ENCODE data around the gene PRICKLE3. TPM values are rescaled to one million over a fixed set of nuclear protein-coding genes. Genes with fewer than 3 reads are reported as not detected.
A peak's percentile ranks its signal among the peaks of the same experiment; 100 is the strongest.
"Not testable (repeated sequence)": the region's sequence is repeated elsewhere in the genome, so short reads cannot be mapped to it uniquely, and the experiment has no call there.

The PRICKLE3 gene
- total RNA-seq, 4 donors from 2014 or later: 8.1 to 22.4 (median 9.6) TPM

GRCh38 chrX:49155243-49155899, 30.8 kb downstream of the PRICKLE3 start:
- no peaks in the 10 kb centered on the region for H3K36me3 ChIP-seq
- H3K9me3 ChIP-seq: no peaks in the 10 kb centered on the region
- peak overlapping the region in 1 of 3 donors; percentile 36 for H3K4me3 ChIP-seq (replicated peaks in 1 of 3)
- intact Hi-C loops (cut with DNase I): no loop called here
- no peak for TF ChIP-seq CTCF (IDR thresholded peaks at IDR 0.05)
- peak in 1 of 2 donors; percentile 29 for TF ChIP-seq POLR2A (IDR thresholded peaks at IDR 0.05)
- H3K27me3 ChIP-seq: no peaks in the 10 kb centered on the region
- DNase-seq: peak; percentile 63 to 67
- H3K4me1 ChIP-seq: no peaks in the 10 kb centered on the region
- WGBS, 2 donors: 3 to 7% methylated on average over 17 to 18 of the region's 18 CpGs
- peak overlapping the region; percentile 69 to 94 (median 90) for H3K27ac ChIP-seq

- H3K9me3 ChIP-seq: no peaks in the 10 kb centered on the region
- DNase-seq: no peak
- TF ChIP-seq CTCF (IDR thresholded peaks at IDR 0.05) (no peak), POLR2A (IDR thresholded peaks at IDR 0.05) (no peak)
- 100% methylated on average over 1 of the region's 1 CpG for WGBS, 2 donors
- intact Hi-C loops (cut with DNase I): no loop called here
- H3K4me1 ChIP-seq: no peaks in the 10 kb centered on the region
- H3K4me3 ChIP-seq (replicated peaks in 1 of 3): no peak overlapping the region
- H3K27ac ChIP-seq: no peak overlapping the region
- H3K36me3 ChIP-seq: no peaks in the 10 kb centered on the region
- no peaks in the 10 kb centered on the region for H3K27me3 ChIP-seq
Observed at GRCh38 chrX:49153467-49153866, 32.7 kb downstream of the PRICKLE3 start.

GRCh38 chrX:49149291-49149690, 36.9 kb downstream of the PRICKLE3 start:
- WGBS, 2 donors: 95 to 99% methylated on average over 10 to 14 of the region's 14 CpGs
- H3K36me3 ChIP-seq; intact Hi-C loops (cut with DNase I); H3K27me3 ChIP-seq; H3K9me3 ChIP-seq; H3K27ac ChIP-seq; DNase-seq; H3K4me1 ChIP-seq; H3K4me3 ChIP-seq (replicated peaks in 1 of 3): not testable (repeated sequence)

GRCh38 chrX:49148390-49149100, 37.6 kb downstream of the PRICKLE3 start:
- H3K27ac ChIP-seq, H3K27me3 ChIP-seq: not testable (repeated sequence)
- WGBS, 2 donors: 77 to 80% methylated on average over 3 to 21 of the region's 21 CpGs

GRCh38 chrX:49147936-49148335, 38.2 kb downstream of the PRICKLE3 start:
- Histone ChIP-seq H3K9me3 (no peaks in the 10 kb centered on the region), H3K36me3 (no peaks in the 10 kb centered on the region), H3K27me3 (no peaks in the 10 kb centered on the region), H3K4me1 (no peaks in the 10 kb centered on the region), H3K4me3 (replicated peaks in 1 of 3) (no peak overlapping the region), H3K27ac (no peak overlapping the region)
- WGBS, 2 donors: 96 to 97% methylated on average over 9 to 13 of the region's 13 CpGs
- intact Hi-C loops (cut with DNase I): no loop called here
- TF ChIP-seq POLR2A (IDR thresholded peaks at IDR 0.05): no peak
- no peak for DNase-seq

More at GRCh38 chrX:49148390-49149100, 37.6 kb downstream of the PRICKLE3 start:
- DNase-seq; H3K4me1 ChIP-seq; H3K36me3 ChIP-seq; intact Hi-C loops (cut with DNase I); H3K9me3 ChIP-seq; H3K4me3 ChIP-seq (replicated peaks in 1 of 3): not testable (repeated sequence)

- Histone ChIP-seq H3K27me3 (no peaks in the 10 kb centered on the region), H3K4me3 (replicated peaks in 1 of 3) (no peak overlapping the region), H3K27ac (no peak overlapping the region), H3K4me1 (no peaks in the 10 kb centered on the region), H3K9me3 (no peaks in the 10 kb centered on the region), H3K36me3 (no peaks in the 10 kb centered on the region)
- no peak for DNase-seq
- WGBS, 2 donors: 92 to 97% methylated on average over 4 to 8 of the region's 8 CpGs
- TF ChIP-seq POLR2A (IDR thresholded peaks at IDR 0.05): no peak
- no peak for TF ChIP-seq CTCF (IDR thresholded peaks at IDR 0.05)
- intact Hi-C loops (cut with DNase I): no loop called here
Observed at GRCh38 chrX:49147282-49147681, 38.9 kb downstream of the PRICKLE3 start.

- H3K9me3 ChIP-seq; H3K4me3 ChIP-seq (replicated peaks in 1 of 3); H3K36me3 ChIP-seq; DNase-seq; intact Hi-C loops (cut with DNase I); H3K27me3 ChIP-seq; H3K4me1 ChIP-seq; H3K27ac ChIP-seq: not testable (repeated sequence)
- WGBS, 2 donors: 88 to 93% methylated on average over 2 to 4 of the region's 7 CpGs
Observed at GRCh38 chrX:49143154-49143553, 43.0 kb downstream of the PRICKLE3 start.

All from thyroid gland (tissue), 4 donors.